ENCODE results near the gene MYO18B.

The MYO18B gene

GRCh38 chr22:25786165-25786564 lies 44.2 kb downstream of the MYO18B start:
- no peaks in the 10 kb centered on the region for H3K4me1 ChIP-seq (ENCODE audit: control insufficient read depth, insufficient read depth, low read length)
- no peaks in the 10 kb centered on the region for H3K9me3 ChIP-seq (ENCODE audit: control insufficient read depth, insufficient read depth, low read length)
- no peak overlapping the region for H3K9ac ChIP-seq (ENCODE audit: low read depth, low read length)
- no peak overlapping the region for H3K4me3 ChIP-seq (ENCODE audit: low read depth, low read length)
- no peaks in the 10 kb centered on the region for H3K36me3 ChIP-seq (ENCODE audit: control insufficient read depth, insufficient read depth, low read length)
- H3K27me3 ChIP-seq (ENCODE audit: control insufficient read depth, insufficient read depth, low read length), result no peaks in the 10 kb centered on the region

DNA sequence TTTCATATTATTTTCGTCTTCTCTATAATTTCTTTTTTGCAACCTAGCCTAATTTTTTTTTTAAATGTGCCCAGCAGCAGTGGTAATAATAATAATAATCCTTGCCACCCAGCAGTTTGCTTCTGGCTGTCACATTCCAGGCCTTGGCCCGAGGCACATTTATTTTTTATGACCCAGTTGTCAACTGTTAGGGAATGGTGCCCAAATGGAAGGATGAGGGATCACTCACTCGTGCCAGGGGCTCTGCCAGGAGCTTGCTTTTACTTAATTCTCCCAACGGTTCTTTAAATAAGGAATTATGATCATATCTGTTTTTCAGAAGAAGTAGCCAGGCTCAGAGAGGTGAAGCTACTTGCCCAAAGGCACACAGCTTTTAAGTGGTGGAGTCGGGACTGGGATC lies 49.6 kb downstream of the MYO18B start:
- Histone ChIP-seq H3K4me3 (ENCODE audit: low read depth, low read length) (no peak overlapping the region), H3K36me3 (ENCODE audit: control insufficient read depth, insufficient read depth, low read length) (no peaks in the 10 kb centered on the region), H3K9me3 (ENCODE audit: control insufficient read depth, insufficient read depth, low read length) (no peaks in the 10 kb centered on the region), H3K27me3 (ENCODE audit: control insufficient read depth, insufficient read depth, low read length) (no peaks in the 10 kb centered on the region), H3K9ac (ENCODE audit: low read depth, low read length) (no peak overlapping the region), H3K4me1 (ENCODE audit: control insufficient read depth, insufficient read depth, low read length) (no peaks in the 10 kb centered on the region)

DNA sequence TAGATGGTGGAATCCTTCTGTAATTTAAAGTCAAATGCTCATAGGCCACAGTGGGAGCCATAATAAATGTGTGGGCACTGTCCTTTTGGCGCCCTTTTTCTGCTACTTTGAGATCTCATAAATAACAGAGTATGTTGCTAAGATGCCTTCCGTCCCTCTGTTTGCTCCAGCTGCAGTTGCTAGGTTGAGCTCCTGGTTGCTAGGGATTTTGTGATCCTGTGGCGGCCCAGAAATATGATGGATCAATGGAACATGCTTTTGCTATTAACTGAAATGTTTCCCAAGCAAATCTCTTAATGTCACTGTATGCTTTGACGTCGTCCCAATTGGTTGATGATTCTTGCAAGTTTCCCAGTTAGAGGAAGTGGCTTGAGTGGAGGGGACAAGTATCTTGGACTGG lies 53.5 kb downstream of the MYO18B start:
- Histone ChIP-seq H3K4me1 (ENCODE audit: control insufficient read depth, insufficient read depth, low read length) (no peaks in the 10 kb centered on the region), H3K36me3 (ENCODE audit: control insufficient read depth, insufficient read depth, low read length) (no peaks in the 10 kb centered on the region), H3K27me3 (ENCODE audit: control insufficient read depth, insufficient read depth, low read length) (no peaks in the 10 kb centered on the region), H3K4me3 (ENCODE audit: low read depth, low read length) (no peak overlapping the region), H3K9ac (ENCODE audit: low read depth, low read length) (no peak overlapping the region), H3K9me3 (ENCODE audit: control insufficient read depth, insufficient read depth, low read length) (no peaks in the 10 kb centered on the region)

- Histone ChIP-seq H3K4me3 (ENCODE audit: low read depth, low read length) (no peak overlapping the region), H3K9me3 (ENCODE audit: control insufficient read depth, insufficient read depth, low read length) (no peaks in the 10 kb centered on the region), H3K9ac (ENCODE audit: low read depth, low read length) (no peak overlapping the region), H3K27me3 (ENCODE audit: control insufficient read depth, insufficient read depth, low read length) (no peaks in the 10 kb centered on the region), H3K36me3 (ENCODE audit: control insufficient read depth, insufficient read depth, low read length) (no peaks in the 10 kb centered on the region), H3K4me1 (ENCODE audit: control insufficient read depth, insufficient read depth, low read length) (no peaks in the 10 kb centered on the region)
Measured at GRCh38 chr22:25797498-25798290, 55.7 kb downstream of the MYO18B start.

DNA sequence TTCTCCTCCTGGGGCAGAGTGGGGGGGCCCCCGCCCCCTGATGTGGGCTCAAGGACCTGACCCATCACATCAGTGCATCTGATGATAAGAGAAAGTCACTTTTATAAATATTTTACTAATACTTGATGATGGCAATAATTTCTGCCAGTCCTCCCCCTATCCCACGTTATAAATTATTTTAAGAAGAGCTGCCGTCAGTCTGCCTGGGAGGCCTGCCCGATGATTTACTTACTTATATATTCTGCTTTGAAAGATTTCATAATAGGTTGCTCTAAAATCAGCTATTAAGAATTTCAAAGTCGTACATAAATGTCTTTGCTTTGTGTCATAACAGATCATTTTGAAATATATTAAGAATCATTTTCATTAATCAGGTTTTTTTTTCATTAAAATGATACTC lies 58.8 kb downstream of the MYO18B start:
- Histone ChIP-seq H3K27me3 (ENCODE audit: control insufficient read depth, insufficient read depth, low read length) (no peaks in the 10 kb centered on the region), H3K4me3 (ENCODE audit: low read depth, low read length) (no peak overlapping the region), H3K4me1 (ENCODE audit: control insufficient read depth, insufficient read depth, low read length) (no peaks in the 10 kb centered on the region), H3K9ac (ENCODE audit: low read depth, low read length) (no peak overlapping the region), H3K9me3 (ENCODE audit: control insufficient read depth, insufficient read depth, low read length) (no peaks in the 10 kb centered on the region), H3K36me3 (ENCODE audit: control insufficient read depth, insufficient read depth, low read length) (no peaks in the 10 kb centered on the region)

- Histone ChIP-seq H3K36me3 (ENCODE audit: control insufficient read depth, insufficient read depth, low read length) (no peaks in the 10 kb centered on the region), H3K4me1 (ENCODE audit: control insufficient read depth, insufficient read depth, low read length) (no peaks in the 10 kb centered on the region), H3K9ac (ENCODE audit: low read depth, low read length) (no peak overlapping the region), H3K9me3 (ENCODE audit: control insufficient read depth, insufficient read depth, low read length) (no peaks in the 10 kb centered on the region), H3K27me3 (ENCODE audit: control insufficient read depth, insufficient read depth, low read length) (no peaks in the 10 kb centered on the region), H3K4me3 (ENCODE audit: low read depth, low read length) (no peak overlapping the region)
Measured at GRCh38 chr22:25802018-25802417, 60.0 kb downstream of the MYO18B start.

- no peaks in the 10 kb centered on the region for H3K4me1 ChIP-seq (ENCODE audit: control insufficient read depth, insufficient read depth, low read length)
- H3K9me3 ChIP-seq (ENCODE audit: control insufficient read depth, insufficient read depth, low read length), result no peaks in the 10 kb centered on the region
- H3K27me3 ChIP-seq (ENCODE audit: control insufficient read depth, insufficient read depth, low read length), result no peaks in the 10 kb centered on the region
- no peak overlapping the region for H3K4me3 ChIP-seq (ENCODE audit: low read depth, low read length)
- no peak overlapping the region for H3K9ac ChIP-seq (ENCODE audit: low read depth, low read length)
- H3K36me3 ChIP-seq (ENCODE audit: control insufficient read depth, insufficient read depth, low read length), result no peaks in the 10 kb centered on the region
Measured at GRCh38 chr22:25804676-25805075, 62.7 kb downstream of the MYO18B start.

- Histone ChIP-seq H3K36me3 (ENCODE audit: control insufficient read depth, insufficient read depth, low read length) (no peaks in the 10 kb centered on the region), H3K9ac (ENCODE audit: low read depth, low read length) (no peak overlapping the region), H3K4me1 (ENCODE audit: control insufficient read depth, insufficient read depth, low read length) (no peaks in the 10 kb centered on the region), H3K4me3 (ENCODE audit: low read depth, low read length) (no peak overlapping the region), H3K27me3 (ENCODE audit: control insufficient read depth, insufficient read depth, low read length) (no peaks in the 10 kb centered on the region), H3K9me3 (ENCODE audit: control insufficient read depth, insufficient read depth, low read length) (no peaks in the 10 kb centered on the region)
Measured at GRCh38 chr22:25806579-25806978, 64.6 kb downstream of the MYO18B start.

GRCh38 chr22:25814685-25815084 lies 72.7 kb downstream of the MYO18B start:
- peaks cover 3% of the 10 kb centered on the region for H3K27me3 ChIP-seq (ENCODE audit: control insufficient read depth, insufficient read depth, low read length)
- no peaks in the 10 kb centered on the region for H3K9me3 ChIP-seq (ENCODE audit: control insufficient read depth, insufficient read depth, low read length)
- no peaks in the 10 kb centered on the region for H3K36me3 ChIP-seq (ENCODE audit: control insufficient read depth, insufficient read depth, low read length)
- no peaks in the 10 kb centered on the region for H3K4me1 ChIP-seq (ENCODE audit: control insufficient read depth, insufficient read depth, low read length)
- H3K9ac ChIP-seq (ENCODE audit: low read depth, low read length), result no peak overlapping the region
- no peak overlapping the region for H3K4me3 ChIP-seq (ENCODE audit: low read depth, low read length)

- H3K4me3 ChIP-seq (ENCODE audit: low read depth, low read length), result no peak overlapping the region
- peaks cover 3% of the 10 kb centered on the region for H3K27me3 ChIP-seq (ENCODE audit: control insufficient read depth, insufficient read depth, low read length)
- H3K9ac ChIP-seq (ENCODE audit: low read depth, low read length), result no peak overlapping the region
- no peaks in the 10 kb centered on the region for H3K4me1 ChIP-seq (ENCODE audit: control insufficient read depth, insufficient read depth, low read length)
- H3K9me3 ChIP-seq (ENCODE audit: control insufficient read depth, insufficient read depth, low read length), result no peaks in the 10 kb centered on the region
- H3K36me3 ChIP-seq (ENCODE audit: control insufficient read depth, insufficient read depth, low read length), result no peaks in the 10 kb centered on the region
Measured at GRCh38 chr22:25815561-25815960, 73.6 kb downstream of the MYO18B start.

DNA sequence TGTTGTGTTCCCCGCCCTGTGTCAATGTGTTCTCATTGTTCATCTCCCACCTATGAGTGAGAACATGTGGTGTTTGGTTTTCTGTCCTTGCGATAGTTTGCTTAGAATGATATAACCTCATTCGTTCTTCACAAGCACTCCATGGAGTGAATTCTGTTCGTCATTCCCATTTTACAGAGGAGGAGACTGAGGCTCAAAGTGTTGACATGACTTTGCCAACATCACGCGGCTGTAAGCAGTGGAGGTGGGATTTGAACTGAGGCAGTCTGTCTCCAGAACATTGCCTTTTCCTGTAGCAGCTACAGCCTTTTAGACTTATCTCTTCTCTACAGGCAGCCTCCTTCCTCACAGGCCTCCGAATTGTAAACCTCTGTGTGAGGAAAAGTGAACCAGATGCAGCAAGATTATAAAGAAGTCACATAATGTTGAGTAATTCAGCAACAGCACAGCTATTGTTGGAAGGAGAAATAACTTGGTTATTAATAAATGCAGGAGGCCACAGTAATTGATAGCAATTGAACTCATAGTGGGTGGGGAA lies 74.6 kb downstream of the MYO18B start:
- H3K9me3 ChIP-seq (ENCODE audit: control insufficient read depth, insufficient read depth, low read length), result no peaks in the 10 kb centered on the region
- peaks cover 3% of the 10 kb centered on the region for H3K27me3 ChIP-seq (ENCODE audit: control insufficient read depth, insufficient read depth, low read length)
- no peaks in the 10 kb centered on the region for H3K4me1 ChIP-seq (ENCODE audit: control insufficient read depth, insufficient read depth, low read length)
- H3K4me3 ChIP-seq (ENCODE audit: low read depth, low read length), result no peak overlapping the region
- H3K9ac ChIP-seq (ENCODE audit: low read depth, low read length), result no peak overlapping the region
- no peaks in the 10 kb centered on the region for H3K36me3 ChIP-seq (ENCODE audit: control insufficient read depth, insufficient read depth, low read length)

DNA sequence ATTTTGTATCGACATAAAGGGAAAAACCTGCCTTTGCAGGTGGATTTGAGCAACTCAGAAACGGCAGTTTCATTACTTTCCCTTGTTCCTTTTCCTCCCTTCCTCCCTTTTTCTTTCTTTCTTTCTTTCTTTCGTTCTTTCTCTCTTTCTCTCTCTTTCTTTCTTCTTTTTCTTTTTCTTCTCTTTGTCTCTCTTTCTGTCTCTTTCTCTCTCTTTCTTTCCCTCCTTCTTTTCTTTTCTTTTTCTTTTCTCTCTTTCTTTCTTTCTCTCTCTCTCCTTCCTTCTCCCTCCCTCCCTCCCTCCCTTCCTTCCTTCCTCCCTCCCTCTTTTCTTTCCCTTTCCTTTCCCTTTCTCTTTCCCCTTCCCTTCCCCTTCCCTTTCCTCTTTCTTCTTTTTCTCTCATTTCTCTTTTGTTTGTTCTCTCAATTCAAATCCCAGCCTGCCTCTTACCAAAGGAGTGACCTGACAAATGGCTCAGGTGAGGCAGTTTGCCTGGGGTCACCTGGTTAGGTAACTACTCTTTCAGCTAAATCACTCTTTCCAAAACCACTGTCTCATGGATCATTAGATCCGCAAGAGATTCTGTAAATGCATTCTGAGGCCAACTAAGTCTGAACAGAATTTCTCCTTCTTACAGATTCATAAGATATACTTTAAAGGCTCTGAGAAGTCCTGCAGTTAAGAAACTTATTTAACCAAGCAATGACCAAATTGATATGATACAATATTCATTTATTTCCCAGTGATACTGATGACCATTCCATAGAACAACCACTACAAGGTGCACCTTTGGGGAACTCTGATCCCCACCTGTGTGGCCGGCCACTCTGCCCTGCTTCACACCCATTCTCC lies 75.3 kb downstream of the MYO18B start:
- no peaks in the 10 kb centered on the region for H3K9me3 ChIP-seq (ENCODE audit: control insufficient read depth, insufficient read depth, low read length)
- H3K9ac ChIP-seq (ENCODE audit: low read depth, low read length), result no peak overlapping the region
- no peaks in the 10 kb centered on the region for H3K36me3 ChIP-seq (ENCODE audit: control insufficient read depth, insufficient read depth, low read length)
- no peak overlapping the region for H3K4me3 ChIP-seq (ENCODE audit: low read depth, low read length)
- no peaks in the 10 kb centered on the region for H3K4me1 ChIP-seq (ENCODE audit: control insufficient read depth, insufficient read depth, low read length)
- peaks cover 3% of the 10 kb centered on the region for H3K27me3 ChIP-seq (ENCODE audit: control insufficient read depth, insufficient read depth, low read length)

Measured in iPS-15b (cell line).